Astrocyte of the spinal cord (primary cell): Measurements from ENCODE around the gene SMYD3.

Experiments used
- DNase-seq: peaks from one replicate; pipeline ENCODE4 v3.0.0; 2011; ENCODE audit warnings: low read depth, low spot score
- H3K4me3 ChIP-seq: 2 replicates; pipeline ENCODE4 v1.5.1; 2011; ENCODE audit warnings: low read depth, mild to moderate bottlenecking, low read length, moderate library complexity
- in situ Hi-C: cut with HindIII; loops from 2 replicates; pipeline ENCODE4 v1.10.0; 2017; ENCODE audit warnings: low sequenced_read_pairs
- TF ChIP-seq, protein P1 (sequence below): IDR thresholded peaks from 2 replicates; pipeline ENCODE4 v1.5.1; 2012; ENCODE audit warnings: low read depth, mild to moderate bottlenecking, low read length, inconsistent platforms

The SMYD3 gene

GRCh38 chr1:246482805-246483568 lies 24.1 kb downstream of the SMYD3 start:
- TF ChIP-seq, protein P1, sequence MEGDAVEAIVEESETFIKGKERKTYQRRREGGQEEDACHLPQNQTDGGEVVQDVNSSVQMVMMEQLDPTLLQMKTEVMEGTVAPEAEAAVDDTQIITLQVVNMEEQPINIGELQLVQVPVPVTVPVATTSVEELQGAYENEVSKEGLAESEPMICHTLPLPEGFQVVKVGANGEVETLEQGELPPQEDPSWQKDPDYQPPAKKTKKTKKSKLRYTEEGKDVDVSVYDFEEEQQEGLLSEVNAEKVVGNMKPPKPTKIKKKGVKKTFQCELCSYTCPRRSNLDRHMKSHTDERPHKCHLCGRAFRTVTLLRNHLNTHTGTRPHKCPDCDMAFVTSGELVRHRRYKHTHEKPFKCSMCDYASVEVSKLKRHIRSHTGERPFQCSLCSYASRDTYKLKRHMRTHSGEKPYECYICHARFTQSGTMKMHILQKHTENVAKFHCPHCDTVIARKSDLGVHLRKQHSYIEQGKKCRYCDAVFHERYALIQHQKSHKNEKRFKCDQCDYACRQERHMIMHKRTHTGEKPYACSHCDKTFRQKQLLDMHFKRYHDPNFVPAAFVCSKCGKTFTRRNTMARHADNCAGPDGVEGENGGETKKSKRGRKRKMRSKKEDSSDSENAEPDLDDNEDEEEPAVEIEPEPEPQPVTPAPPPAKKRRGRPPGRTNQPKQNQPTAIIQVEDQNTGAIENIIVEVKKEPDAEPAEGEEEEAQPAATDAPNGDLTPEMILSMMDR, result no peak
- in situ Hi-C loops, result no loop called here
- peak; percentile 35 for DNase-seq
- H3K4me3 ChIP-seq, result no peak overlapping the region

- in situ Hi-C loops, result no loop called here
- H3K4me3 ChIP-seq, result no peak overlapping the region
- TF ChIP-seq, protein P1, result no peak
- no peak for DNase-seq
Observed at GRCh38 chr1:246479061-246479460, 28.0 kb downstream of the SMYD3 start.

DNA sequence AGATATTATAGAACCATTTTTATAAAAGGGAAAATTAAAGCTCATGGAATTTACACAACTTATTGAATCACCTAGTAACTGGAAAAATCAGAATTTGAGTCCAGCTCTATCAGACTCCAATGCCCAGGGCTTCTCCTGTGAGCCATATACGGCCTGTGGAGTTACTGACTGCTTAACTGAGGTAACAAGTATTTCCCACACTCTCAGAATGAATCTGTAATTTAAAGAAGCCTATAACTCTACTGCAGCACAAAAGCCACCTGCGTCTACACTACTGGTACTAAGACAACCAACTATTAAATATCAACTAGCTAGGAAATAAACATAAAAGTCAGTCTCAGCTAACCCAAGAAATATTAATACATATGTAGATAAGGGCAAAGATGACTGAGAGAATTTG lies 29.4 kb downstream of the SMYD3 start:
- no peak for DNase-seq
- TF ChIP-seq, protein P1, result no peak
- no peak overlapping the region for H3K4me3 ChIP-seq
- in situ Hi-C loops, result no loop called here

DNA sequence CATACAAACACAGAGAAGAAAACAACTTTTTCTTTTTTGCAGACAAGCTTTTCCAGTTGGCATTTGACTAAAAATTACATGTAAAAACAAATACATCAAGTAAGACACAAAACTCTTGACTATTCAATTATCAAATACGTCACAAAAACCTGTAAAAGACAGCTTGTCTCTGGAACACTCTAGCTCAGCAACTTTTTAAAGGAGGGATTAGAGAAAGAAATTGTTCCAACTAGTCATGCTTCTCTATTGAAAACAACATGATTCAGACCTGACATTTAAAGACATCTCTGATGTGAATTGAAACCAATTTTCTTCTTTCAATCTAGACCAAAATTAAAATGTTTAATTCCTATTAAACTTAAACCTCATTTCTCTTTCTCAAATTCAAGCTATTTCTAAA lies 30.3 kb downstream of the SMYD3 start:
- in situ Hi-C loops, result no loop called here
- no peak overlapping the region for H3K4me3 ChIP-seq
- DNase-seq, result no peak
- TF ChIP-seq, protein P1, result no peak

DNA sequence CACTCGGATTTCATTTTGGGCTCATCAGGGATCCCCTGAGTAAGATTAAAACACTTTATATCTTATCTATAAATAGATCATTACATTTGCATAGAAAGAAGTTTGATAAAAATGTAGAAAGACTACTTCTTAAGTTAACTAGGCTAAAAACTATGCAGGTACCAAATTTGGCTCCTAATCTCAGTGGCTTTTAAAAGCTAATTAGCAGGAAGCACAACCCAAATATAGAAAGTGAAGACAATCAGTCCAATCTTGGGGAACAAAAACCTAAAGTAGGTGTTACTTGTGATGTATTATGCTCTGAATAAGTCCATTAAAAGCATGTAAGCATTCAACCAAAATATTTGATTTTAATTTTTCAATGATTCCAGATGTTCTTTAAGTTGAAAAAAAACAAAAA lies 35.4 kb downstream of the SMYD3 start:
- TF ChIP-seq, protein P1, result no peak
- H3K4me3 ChIP-seq, result no peak overlapping the region
- in situ Hi-C loops, result no loop called here
- no peak for DNase-seq

- in situ Hi-C loops, result no loop called here
- DNase-seq, result no peak
- no peak overlapping the region for H3K4me3 ChIP-seq
- TF ChIP-seq, protein P1, result no peak
Observed at GRCh38 chr1:246470585-246470984, 36.5 kb downstream of the SMYD3 start.
